Fibroblast of peridontal ligament (primary cell): Measurements from ENCODE around the gene ACACA.
"Not testable (repeated sequence)": the region's sequence is repeated elsewhere in the genome, so short reads cannot be mapped to it uniquely, and the experiment has no call there.

Experiments
- DNase-seq: peaks from one replicate; pipeline ENCODE4 v3.0.0-alpha.2; 2010; ENCODE audit errors: extremely low read depth

ACACA gene

DNA sequence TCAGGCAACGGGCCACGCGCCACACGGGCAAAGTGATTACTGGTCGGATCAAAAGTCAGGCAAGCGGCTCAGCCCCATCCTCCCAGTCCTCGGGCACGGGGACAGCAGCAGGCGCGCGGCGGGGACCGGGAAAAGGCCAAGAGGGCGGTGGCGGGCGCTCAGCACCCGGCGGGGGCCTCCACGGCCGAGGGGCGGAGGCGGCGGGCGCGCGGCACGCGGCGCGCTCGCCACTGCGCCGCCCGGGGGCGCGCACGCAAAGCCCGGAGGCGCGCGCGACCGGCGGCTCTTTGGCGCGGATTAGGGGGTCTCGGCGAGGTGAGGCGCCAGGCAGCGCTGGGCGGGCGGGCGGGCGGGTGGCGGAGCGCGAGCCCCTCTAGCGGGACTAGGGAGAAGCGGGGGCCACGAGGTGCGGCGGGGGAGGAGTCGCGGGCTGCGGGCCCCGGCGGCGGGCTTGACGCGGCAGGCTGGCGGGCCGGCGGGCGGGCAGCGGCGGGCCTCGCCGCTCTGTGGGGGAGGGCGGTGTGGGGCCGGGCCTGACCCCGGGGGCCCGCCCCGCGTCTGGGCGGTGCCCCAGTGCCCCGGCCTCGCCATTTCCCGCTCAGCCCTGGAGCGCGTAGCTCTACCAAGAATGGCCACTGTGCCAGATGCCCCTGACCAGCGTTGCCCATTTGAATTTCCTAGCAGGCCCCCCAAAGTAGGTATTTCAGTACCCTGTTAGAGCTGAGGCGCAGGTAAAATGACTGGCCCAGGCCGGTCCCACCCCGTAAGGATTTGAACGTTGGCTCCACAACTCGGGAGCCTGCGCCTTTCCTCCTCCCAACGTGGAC, at the start of gene ACACA, which contains the start of gene TADA2A:
TSS of gene ACACA (minus strand) at position 202 of the 827 bp plus-strand sequence. CDS start 537 bp downstream, outside the sequence.
TSS of gene TADA2A (plus strand) at position 252 of the 827 bp plus-strand sequence. CDS start 4,480 bp downstream, outside the sequence.
- DNase-seq = peak; percentile 67

DNA sequence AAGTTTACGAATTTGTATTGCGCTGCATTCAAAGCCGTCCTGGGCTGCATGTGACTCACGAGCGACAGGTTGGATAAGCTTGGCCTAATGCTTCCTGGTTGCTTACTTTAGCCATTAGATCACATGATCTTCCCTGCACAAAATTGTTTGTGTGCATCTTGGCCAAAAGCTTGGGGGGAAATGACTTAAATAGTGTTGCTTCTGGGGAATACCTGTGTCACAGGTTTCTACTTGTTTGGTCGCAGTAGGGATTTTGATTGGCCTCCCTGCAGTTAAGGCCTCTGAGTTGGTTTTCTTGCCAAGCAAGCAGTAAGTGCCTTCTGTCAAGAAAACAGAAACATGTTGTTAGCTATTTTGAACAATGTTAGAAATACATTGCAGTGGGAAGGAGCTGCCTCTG, 43.5 kb upstream of the ACACA start:
- no peak for DNase-seq

DNA sequence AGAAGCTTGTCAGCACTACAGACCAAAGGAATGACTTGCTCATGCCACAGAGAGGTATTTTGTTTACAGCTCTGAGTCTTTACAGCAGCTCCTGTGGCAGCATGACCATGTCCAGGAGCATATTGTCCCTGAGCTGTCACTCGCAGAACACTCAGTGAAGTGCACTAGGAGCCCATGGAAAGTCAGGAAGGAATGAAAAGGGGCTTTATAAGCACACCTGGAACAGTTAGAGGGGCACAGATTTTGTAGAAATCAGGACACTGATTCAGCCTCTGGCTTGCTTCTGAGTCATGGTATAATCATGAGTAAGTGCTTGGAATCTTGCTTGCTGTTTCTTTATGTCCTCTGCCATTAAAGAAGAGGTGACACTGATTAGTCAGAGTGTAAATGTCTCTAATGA, 41.0 kb upstream of the ACACA start:
- DNase-seq = no peak

DNA sequence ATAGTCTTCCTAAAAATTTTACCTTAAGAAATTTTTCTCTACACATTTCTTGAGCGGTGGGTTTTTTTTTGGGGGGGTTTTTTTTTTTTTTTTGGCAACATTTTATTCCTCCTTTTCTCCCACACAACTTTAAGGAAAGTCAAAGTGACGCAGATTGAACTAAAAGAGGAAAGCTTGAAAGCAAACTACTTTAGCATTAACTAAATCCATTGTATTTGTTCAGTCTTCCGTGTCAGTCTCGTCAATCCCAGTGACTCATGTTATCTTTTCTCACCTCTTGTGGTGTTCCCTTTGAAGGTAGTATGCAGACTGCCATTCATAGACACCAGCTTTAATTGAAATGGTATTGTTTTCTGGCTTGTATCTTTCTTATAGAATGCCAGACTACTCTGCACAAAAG, 39.4 kb upstream of the ACACA start:
- no peak for DNase-seq

DNA sequence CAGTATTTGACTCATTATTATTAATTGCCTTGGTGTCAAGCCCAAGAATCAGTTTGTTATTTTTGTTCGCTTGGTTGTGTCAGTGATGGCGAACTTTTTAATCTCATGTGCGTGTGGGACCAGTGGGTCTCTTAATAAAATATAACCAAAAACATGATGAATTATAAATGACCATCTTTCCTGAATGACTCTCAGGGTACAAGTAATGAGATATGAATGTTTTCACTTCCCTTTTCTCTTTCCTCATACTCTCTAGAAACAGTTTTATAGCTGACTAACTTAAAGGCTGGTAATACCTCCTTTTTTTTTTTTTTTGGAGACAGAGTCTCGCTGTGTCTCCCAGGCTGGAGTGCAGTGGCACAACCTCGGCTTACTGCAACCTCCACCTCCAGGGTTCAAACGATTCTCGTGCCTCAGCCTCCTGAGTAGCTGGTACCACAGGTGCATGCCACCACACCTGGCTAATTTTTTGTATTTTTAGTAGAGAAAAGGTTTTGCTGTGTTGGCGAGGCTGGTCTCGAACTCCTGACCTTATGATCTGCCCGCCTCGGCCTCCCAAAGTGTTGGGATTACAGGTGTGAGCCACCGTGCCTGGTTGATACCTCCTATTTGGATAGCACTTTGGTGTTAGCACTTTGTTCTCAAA, 34.9 kb upstream of the ACACA start:
- not testable (repeated sequence) for DNase-seq

DNA sequence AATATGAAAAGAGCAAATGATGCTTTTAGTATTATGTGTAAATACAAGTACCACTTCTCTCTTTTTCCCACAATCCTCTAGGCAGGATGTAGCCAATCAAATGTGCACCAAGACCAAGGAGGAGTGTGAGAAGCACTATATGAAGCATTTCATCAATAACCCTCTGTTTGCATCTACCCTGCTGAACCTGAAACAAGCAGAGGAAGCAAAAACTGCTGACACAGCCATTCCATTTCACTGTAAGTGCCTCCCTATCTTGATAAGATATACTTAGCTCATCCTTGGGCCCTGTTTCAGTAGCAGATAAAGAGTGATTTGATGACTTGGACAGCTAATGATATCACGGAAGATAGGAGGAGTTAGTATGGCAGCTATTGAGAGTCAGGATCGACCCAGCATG, 33.8 kb upstream of the ACACA start:
- DNase-seq = no peak

DNA sequence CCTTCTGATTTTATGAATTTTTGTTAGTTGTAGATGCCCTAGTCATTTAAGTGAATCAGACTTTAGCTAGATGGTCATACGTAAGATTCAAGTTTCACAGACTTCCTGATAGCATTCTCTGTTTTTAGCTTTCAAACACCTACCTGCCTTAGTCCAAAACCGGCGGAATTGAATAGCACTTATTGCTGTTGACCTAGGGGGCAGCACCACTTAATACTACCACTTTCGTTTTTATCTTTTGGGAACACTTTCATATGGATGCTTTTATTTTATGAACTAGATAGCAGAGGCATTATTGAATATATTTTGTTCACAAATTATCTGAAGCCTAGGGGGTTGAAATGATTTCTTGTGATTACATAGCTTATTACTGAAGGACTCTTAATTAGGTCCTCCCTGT, 31.5 kb upstream of the ACACA start:
- no peak for DNase-seq

DNA sequence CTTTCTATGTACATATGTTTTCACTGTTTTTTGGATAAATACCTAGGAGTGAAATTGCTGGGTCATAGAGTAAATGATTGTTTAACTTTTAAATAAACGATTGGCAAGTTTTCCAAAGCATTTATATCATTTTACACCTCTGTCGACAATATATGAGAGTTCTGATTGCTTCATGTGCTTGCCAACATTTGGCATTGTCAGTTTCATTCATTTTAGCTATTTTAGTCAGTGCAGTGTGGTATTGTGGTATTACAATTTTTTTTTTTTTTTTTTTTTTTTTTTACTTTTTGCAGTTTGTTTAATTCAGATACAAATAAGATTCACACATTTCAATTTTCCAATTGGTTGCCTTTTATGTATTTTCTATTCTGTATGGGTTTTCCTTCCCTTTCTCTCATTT, 26.0 kb upstream of the ACACA start:
- DNase-seq = no peak

DNA sequence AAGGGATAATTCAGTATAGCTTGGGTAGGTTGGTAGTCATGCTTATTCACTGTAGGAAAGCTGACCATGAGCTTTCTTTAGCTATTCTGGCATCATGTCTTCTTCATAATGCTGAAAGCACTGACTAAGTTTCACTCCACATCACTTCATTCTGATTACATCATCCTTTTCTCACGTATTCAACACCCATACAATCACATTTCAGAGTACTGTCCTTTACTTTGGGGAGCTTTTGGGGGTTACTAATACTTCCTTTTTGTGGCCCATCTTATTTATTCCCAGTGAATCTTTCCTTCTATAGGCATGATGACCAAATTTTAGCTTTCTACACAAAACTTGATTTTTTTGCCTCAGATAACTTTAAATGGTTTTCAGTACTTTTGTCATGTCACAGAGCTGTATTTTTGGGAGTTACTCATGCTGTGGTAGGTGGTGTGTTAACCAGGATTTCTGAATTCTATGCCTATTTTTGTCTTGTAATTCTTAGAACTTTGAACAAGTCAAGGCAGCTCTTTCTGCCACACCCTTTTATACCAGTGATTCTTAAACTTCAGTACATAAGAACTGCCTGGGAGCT, 23.5 kb upstream of the ACACA start:
- DNase-seq = peak; percentile 79

DNA sequence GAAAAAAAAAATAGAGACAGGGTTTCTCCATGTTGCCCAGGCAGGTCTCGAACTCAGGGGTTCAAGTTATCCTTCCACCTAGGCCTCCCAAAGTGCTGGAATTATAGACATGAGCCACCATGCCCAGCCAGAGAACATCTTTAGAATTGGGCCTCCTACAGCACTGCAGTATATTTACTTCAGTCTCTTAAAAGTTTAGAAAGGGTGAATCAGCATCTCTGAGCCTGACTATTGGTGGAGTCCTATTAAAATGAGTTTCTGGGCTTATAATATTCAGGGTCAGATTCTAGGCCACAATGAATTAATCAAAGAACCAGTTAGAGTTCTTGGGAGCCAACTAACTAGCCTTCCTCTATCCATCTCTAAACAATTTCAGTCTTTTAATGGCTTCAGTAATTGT, 22.8 kb upstream of the ACACA start:
- DNase-seq = peak; percentile 31

DNA sequence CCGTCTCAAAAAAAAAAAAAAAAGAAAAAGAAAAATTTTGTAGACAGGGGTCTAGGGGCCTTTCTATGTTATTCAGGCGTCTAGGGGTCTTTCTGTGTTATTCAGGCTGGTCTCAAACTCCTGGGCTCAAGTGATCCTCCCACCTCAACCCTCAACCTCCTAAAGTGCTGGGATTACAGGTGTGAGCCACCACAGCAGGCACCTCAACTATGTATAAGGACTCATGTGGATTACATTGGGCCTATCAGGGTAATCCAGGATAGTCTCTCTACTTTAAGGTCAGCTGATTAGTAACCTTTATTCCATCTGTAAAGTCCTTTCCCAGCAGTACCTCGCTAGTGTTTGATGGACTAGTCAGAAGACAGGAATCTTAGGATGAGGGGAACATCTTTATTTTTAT, 22.4 kb upstream of the ACACA start:
- no peak for DNase-seq

DNA sequence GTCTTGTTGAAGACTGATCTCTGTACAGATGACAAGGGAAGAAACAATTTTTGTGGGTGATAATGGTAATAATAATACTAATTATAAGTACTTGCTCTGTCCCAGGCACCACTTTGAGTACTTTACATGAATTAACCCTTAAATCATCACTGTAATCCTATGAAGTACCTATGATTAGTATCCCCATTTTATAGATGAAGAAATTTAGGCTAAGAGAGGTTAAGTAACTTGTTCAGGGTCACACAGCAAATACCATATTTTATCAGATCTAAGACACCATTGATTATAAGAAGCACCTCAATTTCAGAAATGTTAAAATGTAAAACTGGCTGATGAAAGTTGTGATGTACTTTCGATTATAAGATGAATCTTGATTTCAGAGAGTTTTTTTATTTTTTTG, 18.6 kb upstream of the ACACA start:
- no peak for DNase-seq

DNA sequence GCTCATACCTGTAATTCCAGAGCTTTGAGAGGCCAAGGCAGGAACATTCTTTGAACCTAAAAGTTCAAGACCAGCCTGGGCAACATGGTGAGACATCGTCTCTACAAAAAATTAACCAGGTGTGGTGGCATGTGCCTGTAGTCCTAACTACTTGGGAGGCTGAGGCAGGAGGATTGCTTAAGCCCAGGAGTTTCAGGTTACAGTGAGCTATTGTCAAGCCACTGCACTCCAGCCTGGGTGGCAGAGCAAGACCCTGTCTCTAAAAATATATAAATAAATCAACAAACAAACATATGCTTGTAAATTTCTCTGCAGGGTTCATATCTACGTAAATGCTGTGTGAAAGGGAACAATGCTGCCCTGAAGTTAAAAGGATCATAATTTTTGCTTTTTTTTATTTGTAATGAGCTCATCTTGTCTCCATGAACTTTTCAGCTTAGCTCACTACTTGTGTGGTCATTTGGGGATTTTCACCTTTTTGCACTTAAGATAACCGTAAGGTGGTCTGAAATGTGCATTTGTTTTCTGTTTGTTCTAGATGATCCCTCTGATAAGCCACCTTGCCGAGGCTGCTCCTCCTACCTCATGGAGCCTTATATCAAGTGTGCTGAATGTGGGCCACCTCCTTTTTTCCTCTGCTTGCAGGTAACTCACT, 16.5 kb upstream of the ACACA start:
- no peak for DNase-seq

DNA sequence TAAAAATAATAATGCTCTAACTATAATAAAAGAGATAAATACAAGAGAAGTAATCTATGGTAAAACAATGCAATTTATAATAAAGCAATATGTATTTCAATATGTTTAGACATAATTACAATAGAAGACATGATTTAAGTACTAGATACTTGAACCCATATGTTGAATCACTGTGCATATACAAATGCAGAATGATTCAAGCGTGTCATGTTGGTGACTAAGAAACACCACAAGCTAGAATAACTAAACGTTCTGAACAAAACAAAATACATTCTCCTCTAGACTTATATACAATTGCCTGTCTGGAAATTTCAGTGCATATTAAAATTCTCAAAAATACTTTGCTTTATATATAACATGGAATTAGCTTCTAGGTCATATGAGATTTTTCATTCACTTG, 11.2 kb upstream of the ACACA start:
- DNase-seq = peak; percentile 35

DNA sequence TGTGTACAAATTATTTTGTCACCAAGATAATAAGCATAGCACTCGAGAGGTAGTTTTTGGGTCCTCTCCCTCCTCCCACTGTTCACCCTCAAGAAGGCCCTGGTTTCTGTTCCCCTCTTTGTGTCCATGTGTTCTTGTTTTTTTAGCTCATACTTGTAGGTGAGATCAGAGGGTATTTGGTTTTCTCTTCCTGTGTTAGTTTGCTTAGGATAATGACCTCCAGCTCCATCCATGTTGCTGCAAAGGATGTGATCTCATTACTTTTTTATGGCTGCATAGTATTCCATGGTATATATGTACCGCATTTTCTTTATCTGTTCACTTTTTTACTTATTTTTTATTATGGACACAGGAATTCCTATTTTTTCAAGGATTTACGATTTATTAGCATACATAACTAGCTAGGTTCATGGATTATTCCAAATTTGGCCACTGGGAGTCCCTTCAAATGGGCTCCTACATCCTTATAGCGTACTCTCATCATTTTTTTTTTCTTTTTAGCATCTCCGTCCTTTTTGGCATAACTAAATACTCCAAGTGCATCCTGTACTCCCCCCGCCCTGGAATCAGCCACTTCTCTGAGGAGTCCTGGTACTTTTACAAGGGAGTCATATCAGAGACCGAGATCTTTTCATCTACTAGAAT, 7.4 kb upstream of the ACACA start:
- peak; percentile 20 for DNase-seq

DNA sequence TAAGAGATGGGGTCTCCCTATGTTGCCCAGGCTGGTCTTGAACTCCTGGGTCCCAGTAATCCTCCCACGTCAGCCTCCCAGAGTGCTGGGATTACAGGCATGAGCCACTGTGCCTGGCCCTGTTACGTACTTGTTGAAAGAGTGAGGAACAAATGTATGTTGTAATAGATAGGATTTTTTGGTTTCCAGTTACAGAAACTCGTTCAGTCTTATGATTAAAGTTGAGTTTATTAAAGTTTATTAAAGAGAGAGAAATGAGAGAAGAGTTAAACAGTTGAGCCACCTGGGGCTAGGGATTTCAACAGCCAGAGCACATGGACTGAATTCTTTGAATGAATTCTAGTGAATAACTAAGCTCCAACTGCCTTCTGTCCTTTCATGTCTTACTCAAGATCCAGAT, 3.7 kb upstream of the ACACA start:
- DNase-seq = no peak

DNA sequence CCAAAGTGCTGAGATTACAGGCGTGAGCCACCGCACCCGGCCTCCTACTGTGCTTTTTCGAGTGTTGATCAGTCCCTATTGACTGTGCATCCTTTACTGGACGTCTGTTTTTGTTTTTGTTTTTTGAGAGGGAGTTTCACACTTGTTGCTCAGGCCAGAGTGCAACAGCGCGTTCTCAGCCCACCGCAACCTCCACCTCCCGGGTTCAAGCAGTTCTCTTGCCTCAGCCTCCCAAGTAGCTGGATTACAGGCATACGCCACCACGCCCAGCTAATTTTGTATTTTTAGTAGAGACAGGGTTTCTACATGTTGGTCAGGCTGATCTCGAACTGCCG, 1.5 kb upstream of the ACACA start:
- DNase-seq = not testable (repeated sequence)

DNA sequence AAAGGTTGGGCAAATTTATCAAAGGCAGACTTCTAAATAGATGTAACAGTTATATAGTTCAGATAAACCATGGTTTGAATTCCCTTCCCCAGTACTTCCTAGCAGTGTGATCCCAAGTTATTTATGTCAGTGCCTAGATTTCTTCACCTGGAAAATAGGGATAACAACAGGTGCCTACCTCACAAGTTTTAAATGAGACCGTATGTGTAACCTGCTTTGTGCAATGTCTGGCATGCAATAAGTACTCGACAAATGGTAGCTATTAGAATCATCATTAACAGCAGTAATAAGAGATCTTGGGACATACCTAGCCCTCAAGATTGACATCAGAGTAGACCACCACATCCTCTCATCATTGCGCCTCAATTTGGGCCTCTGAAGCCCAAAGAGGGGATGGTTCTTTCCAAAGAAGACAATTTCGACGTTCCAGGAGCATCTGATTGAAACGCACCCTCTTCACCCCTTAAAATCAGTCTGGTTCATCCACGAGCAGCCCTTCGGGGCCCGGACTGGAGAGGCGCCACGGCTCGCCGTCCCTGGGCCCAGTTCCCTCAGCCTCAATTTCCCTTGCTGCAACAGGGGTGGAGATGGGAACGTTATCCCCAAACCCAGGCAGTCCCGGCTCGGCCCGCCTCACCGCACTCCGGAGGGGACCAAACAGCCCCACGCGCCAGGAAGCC, 541 bp downstream of the ACACA start:
- peak; percentile 14 for DNase-seq

DNA sequence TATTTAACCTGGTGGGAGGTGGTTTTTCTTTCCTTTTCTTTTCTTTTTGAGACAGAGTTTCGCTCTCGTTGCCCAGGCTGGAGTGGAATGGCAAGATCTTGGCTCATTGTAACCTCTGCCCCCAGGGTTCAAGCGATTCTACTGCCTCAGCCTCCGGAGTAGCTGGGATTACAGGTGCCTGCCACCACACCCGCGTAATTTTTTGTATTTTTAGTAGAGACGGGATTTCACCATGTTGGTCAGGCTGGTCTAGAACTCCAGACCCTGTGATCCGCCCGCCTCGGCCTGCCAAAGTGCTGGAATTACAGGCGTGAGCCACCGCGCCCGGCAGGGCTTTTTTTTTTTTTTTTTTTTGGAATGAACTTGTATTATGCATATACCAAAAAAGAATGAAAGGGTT, 1.1 kb downstream of the ACACA start:
- not testable (repeated sequence) for DNase-seq

DNA sequence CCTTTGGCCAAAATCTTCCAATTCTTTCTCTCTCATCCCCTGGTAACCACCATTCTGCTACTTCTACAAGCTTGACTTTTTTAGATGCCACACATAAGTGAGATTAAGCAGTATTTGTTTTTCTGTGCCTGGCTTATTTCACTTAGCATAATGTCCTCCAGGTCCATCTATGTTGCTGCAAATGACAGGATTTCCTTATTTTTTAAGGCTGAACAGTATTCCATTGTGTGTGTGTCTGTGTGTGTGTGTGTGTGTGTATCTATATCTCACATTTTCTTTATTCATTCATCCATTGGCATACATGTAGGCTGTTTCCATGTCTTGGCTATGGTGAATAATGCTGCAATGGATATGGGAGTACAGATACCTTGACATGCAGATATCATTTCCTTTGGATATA, 6.1 kb downstream of the ACACA start:
- DNase-seq = no peak

DNA sequence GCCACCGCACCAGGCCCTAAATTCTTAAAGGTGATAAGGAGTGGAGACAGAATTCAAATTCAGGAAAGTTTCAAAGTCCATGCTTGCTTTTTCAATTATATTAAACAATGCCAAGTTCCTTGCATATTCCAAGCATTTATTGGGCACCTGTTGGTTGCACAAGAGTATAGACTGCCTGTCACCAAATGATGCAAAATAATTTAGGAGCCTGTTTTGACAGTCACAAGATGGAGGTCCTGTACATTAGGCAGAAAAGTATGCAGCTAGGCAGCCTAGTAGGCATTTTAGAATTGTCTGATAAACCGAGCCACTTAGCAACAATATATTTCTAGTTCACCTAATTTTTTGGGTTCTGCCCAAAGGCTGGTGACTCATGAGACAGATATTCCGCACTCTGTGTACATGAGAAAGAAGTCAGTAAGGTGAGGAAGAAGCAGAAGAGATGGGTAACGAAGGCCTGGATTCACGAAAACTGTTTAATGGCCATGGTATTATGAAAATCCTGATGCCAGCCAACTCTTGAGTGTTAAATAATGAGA, 7.3 kb downstream of the ACACA start:
- no peak for DNase-seq
